Heart right ventricle (tissue), 16 donors: ENCODE data around the gene NRN1L. TPM values are rescaled to one million over a fixed set of nuclear protein-coding genes. Genes with fewer than 3 reads are reported as not detected.
"Not testable (repeated sequence)": the region's sequence is repeated elsewhere in the genome, so short reads cannot be mapped to it uniquely, and the experiment has no call there.

Experiments
- ATAC-seq, 8 donors: fragments of 200-7000 bp; cut with Tn5 transposase; one replicate each; pipeline ENCODE4 v1.9.1; 2020; ENCODE audit warnings: mild to moderate bottlenecking in 8 of 8, moderate library complexity in 8 of 8, moderate number of reproducible peaks in 1 of 8
- DNase-seq, 2 donors: peaks; one replicate each; pipeline ENCODE4 v3.0.0-alpha.2; 2020
- H3K27ac ChIP-seq, 10 donors: fragments of 200-600 bp; sonication (generic) in 2 of 10; one replicate each; pipeline versions ENCODE4 v1.5.0 to v1.8.0; 2020 to 2022; ENCODE audit warnings: mild to moderate bottlenecking in 3 of 10
- H3K27me3 ChIP-seq, 7 donors: fragments of 200-600 bp; one replicate each; pipeline ENCODE4 v1.8.0; 2021 to 2022; ENCODE audit warnings: mild to moderate bottlenecking in 2 of 7
- H3K36me3 ChIP-seq, 9 donors: fragments of 200-600 bp; sonication (generic) in 1 of 9; one replicate each; pipeline versions ENCODE4 v1.5.0 to v1.8.0; 2020 to 2022; ENCODE audit warnings: mild to moderate bottlenecking in 2 of 9
- H3K4me1 ChIP-seq, 9 donors: fragments of 200-600 bp; sonication (generic) in 1 of 9; one replicate each; pipeline versions ENCODE4 v1.5.0 to v1.8.0; 2020 to 2022; ENCODE audit warnings: mild to moderate bottlenecking in 4 of 9
- H3K4me3 ChIP-seq, 10 donors: fragments of 200-600 bp; sonication (generic) in 2 of 10; one replicate each; pipeline versions ENCODE4 v1.5.0 to v1.8.0; 2020 to 2022; ENCODE audit warnings: mild to moderate bottlenecking in 7 of 10, moderate library complexity in 2 of 10
- H3K9me3 ChIP-seq, 11 donors: fragments of 200-600 bp in 10 of 11; sonication (generic) in 2 of 11; one replicate each; pipeline versions ENCODE4 v1.5.0 to v1.8.0; 2013 to 2022; ENCODE audit warnings: mild to moderate bottlenecking in 2 of 11, control low read depth in 1 of 11, moderate library complexity in 1 of 11
- WGBS, 2 donors: extraction: QIAGEN DNeasy Blood & Tissue Kit; methylation state at CpG; one replicate each; pipeline ENCODE4 v1.1.7; 2013; ENCODE audit warnings: inconsistent platforms in 1 of 2; 5-methylcytosine and 5-hydroxymethylcytosine counted together
- intact Hi-C, 10 donors: fragments of 100-400 bp; cut with DNase I; formaldehyde crosslinking; loops; one replicate each; pipeline versions ENCODE4 v1.11.1 to v1.14.2; 2022
- polyA plus RNA-seq, 2 donors: library from polyadenylated mRNA; stranded (reverse); fragments of 200-250 nt; gene quantifications; one replicate each; pipeline ENCODE4 v1.2.3, GENCODE V29; 2013
- total RNA-seq, 10 donors: library from RNA; stranded (reverse); fragmentation: NEBNext Ultra II Directional in 3 of 10; extraction: Animal tissue kit (Norgen Biotek cat#: 25700) in 3 of 10; gene quantifications; one replicate each; pipeline versions ENCODE4 v1.2.1 to v1.2.4, GENCODE V29; 2021 to 2023
- TF ChIP-seq, protein P1 (sequence below), 9 donors: fragments of 200-600 bp; sonication (generic) in 2 of 9; IDR thresholded peaks; one replicate each; pipeline versions ENCODE4 v1.5.0 to v1.8.0; 2021 to 2022; ENCODE audit warnings: antibody characterized with exemption in 9 of 9, mild to moderate bottlenecking in 5 of 9, moderate library complexity in 1 of 9
- donor health status: Arrhythmogenic right ventricular cardiomyopathy.
- donor health status: ischemic (EF 13 %, LVEDD 7.1; RV severe dilation, severe dysfunction).
- donor health status: healthy with polysubstance abuse.
- donor health status: DM: no; HTN: yes; CAD: no.
- donor health status: DM: no; HTN: no; CAD: no.
- donor health status: ischemic (EF 25% LVEDD 6.9; RV normal size, moderate dysfunction).
- donor health status: ischemic (EF 25% LVEDD 5.7; RV mildly dilated, moderate dysfunction).
- donor health status: healthy.
- donor health status: DM: yes; HTN: yes; CAD: no.
- donor health status: Ischemic cardiomyopathy.
- donor health status: ischemic (EF 35%, LVEDD 5.7; RV mildly dilated, moderate dysfunction).
- donor health status: nonischemic (EF 11% LVEDD 7.7; RV severe dilation, severe dysfunction).
- donor health status: DM: yes; HTN: yes; CAD: no.
- donor health status: PGD.
- donor health status: ischemic (EF 29% LVEDD 5.4; RV normal size, mild dysfunction).
- donor health status: nonischemic (EF 23%, LVEDD 6.1; RV moderate dilation, normal function).

The NRN1L gene
- total and polyA plus RNA-seq, 12 donors: 1.1 to 4.0 (median 1.7) TPM; not detected in 4

DNA sequence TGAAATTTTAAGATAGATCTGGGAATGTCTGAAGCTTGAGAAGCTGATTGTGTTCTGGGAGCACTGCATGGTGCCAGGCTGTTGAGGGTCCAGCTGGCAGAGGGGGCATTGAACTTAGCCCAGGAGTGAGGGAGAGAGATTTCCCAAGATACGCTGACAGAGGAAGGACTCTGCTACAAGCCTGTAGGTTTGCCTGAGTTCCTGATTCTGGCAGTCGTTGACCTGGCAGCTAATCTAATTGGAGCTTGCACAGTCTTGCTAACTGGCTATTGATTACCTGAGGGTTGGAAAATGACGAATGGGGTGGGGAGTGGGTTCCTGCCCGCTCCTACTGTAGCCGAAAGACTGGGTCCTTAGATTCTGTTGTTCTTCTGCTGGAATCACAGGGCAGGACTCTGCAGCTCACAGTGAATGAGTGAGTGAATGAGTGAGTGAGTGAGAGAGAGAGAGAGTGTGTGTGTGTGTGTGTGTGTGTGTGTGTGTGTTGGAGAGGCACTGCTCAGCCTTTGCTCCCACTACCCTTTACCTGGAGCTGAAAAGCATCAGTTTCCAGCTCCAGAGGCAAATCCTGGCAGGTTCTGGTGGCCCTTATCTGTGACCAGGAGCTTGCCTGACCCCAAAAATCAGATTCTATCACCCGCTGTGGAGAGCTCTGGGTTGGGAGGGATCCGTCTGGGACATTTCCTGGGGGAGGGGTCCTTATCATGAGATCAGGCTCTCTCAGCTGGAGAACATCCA is 30.2 kb downstream of the NRN1L start:
- peaks cover 0 to 78% (median 17%) of the 10 kb centered on the region in 9 donors for H3K36me3 ChIP-seq
- DNase-seq (no peak), ATAC-seq (no peak)
- H3K4me3 ChIP-seq: no peak overlapping the region
- intact Hi-C loops: loop anchor here in 1 of 10 donors (5.0 kb wide), 2 partner anchors 33 to 83 kb away; partner anchors contain the start of gene NRN1L
- TF ChIP-seq, protein P1, sequence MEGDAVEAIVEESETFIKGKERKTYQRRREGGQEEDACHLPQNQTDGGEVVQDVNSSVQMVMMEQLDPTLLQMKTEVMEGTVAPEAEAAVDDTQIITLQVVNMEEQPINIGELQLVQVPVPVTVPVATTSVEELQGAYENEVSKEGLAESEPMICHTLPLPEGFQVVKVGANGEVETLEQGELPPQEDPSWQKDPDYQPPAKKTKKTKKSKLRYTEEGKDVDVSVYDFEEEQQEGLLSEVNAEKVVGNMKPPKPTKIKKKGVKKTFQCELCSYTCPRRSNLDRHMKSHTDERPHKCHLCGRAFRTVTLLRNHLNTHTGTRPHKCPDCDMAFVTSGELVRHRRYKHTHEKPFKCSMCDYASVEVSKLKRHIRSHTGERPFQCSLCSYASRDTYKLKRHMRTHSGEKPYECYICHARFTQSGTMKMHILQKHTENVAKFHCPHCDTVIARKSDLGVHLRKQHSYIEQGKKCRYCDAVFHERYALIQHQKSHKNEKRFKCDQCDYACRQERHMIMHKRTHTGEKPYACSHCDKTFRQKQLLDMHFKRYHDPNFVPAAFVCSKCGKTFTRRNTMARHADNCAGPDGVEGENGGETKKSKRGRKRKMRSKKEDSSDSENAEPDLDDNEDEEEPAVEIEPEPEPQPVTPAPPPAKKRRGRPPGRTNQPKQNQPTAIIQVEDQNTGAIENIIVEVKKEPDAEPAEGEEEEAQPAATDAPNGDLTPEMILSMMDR (IDR thresholded peaks at IDR 0.05): no peak
- H3K9me3 ChIP-seq: no peaks in the 10 kb centered on the region
- H3K27ac ChIP-seq: no peak overlapping the region
- no peaks in the 10 kb centered on the region for H3K27me3 ChIP-seq
- H3K4me1 ChIP-seq: peaks cover 26 to 64% (median 40%) of the 10 kb centered on the region in 9 donors
- WGBS, 2 donors: 76 to 82% methylated on average over 7 of the region's 7 CpGs

DNA sequence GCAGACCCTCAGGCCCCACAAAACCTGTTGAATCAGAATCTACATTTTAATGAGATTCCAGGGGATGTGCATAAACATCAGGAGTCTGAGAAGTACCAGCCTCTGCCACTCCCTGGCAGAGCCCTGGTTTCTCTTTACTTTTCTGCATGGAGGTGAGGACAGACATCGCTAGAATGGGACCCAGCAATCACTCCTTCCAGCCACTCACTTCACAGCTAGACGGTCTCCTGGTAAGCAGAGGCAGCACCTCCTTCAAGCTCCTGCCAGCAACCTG is 30.7 kb downstream of the NRN1L start:
- WGBS, 2 donors: 60 to 61% methylated on average over 1 to 2 of the region's 2 CpGs
- not testable (repeated sequence) for DNase-seq, H3K4me3 ChIP-seq, H3K27ac ChIP-seq, H3K9me3 ChIP-seq, ATAC-seq, H3K27me3 ChIP-seq
- H3K36me3 ChIP-seq: peaks cover 0 to 74% (median 12%) of the 10 kb centered on the region in 9 donors
- intact Hi-C loops: loop anchor here in 1 of 10 donors (5.0 kb wide), 2 partner anchors 33 to 83 kb away; partner anchors contain the start of gene NRN1L
- peaks cover 26 to 65% (median 44%) of the 10 kb centered on the region in 9 donors for H3K4me1 ChIP-seq

DNA sequence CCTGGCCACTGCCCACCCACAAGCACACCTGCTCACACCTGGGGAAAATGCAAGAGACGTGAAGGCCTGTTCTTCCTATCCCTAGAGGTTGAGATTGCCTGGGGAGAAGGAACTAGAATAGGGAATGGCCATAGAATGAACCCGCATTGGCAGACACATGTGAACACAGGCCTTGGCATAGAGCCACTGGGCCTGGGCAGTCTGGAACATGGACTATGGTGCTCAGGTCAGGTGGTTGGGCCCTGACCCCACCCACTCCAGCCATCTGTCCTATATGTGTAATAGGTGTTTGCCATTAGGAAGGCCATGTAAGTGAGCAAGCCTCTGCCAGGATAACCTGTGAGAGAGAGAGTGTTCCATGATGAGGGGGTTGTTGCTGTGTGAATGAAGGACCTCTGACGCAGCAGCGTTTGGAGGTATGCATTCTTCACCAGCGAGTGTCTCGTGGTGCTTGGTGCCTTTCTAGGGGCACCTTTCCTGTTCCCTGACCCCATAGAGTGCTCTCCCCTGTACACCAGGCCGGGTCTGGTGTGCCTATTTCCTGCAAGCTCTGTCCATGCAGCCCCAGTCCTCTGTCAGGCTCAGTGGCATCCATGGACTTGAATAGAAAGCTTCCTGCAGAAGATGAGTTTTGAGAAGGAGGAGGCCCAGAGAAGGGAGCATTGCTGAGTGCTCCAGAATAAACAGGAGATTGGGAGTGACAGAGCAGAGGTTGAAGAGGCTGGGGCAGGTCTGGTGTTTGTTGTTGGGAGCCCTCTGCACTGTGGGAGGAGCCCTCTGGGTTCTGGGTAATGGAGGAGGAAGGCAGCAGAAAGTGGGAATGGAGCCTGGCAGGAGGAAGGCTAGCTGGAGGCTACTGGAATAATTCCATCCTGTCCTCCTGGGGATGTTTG is 31.4 kb downstream of the NRN1L start:
- Histone ChIP-seq H3K36me3 (peaks cover 0 to 68% (median 6%) of the 10 kb centered on the region in 9 donors), H3K27me3 (no peaks in the 10 kb centered on the region), H3K4me3 (no peak overlapping the region), H3K9me3 (no peaks in the 10 kb centered on the region), H3K4me1 (peaks cover 23 to 65% (median 45%) of the 10 kb centered on the region in 9 donors), H3K27ac (peak overlapping the region in 4 of 10 donors; percentile 47 to 83 (median 72))
- intact Hi-C loops: loop anchor here in 1 of 10 donors (5.0 kb wide), 2 partner anchors 34 to 84 kb away; partner anchors contain the start of gene NRN1L
- WGBS, 2 donors: 73 to 77% methylated on average over 7 of the region's 7 CpGs
- ATAC-seq: peak in 1 of 8 donors; percentile 22
- TF ChIP-seq, protein P1 (IDR thresholded peaks at IDR 0.05): no peak
- no peak for DNase-seq

DNA sequence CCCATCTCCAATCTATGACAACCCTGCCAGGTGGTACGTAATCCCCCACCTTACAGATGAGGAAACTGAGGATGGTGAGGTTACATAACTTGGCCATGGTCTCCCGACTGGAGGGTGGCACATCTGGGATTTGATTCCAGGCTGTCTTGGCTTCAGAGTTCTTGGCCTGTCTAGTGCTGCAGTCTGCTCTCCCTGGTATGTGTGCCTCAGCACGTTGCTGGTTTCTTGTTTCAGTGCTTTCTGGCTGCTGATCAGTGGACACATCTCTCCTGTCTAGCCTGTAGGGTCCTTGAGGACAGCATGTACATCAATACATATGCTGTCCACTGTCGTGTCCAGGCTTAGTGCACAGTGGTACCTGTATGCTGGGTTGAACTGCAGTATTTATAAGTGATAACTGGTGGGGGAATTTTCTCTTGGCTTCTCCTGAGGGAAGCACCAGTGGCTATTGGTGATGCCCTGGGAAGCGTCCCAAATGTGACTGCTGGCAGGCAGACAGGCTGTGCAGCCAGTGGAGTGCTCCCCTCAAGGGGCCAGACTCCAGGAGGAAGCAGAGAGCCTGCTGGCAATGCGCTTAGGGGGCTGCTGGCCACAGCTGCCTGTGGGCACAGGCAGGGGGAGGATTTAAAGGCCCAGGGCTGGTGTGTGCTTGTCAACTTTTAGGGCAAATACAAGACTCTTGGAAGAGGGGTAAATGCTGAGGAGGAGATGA is 32.6 kb downstream of the NRN1L start:
- DNase-seq (peak; percentile 65 to 69), ATAC-seq (peak; percentile 74 to 90 (median 82))
- H3K9me3 ChIP-seq: no peaks in the 10 kb centered on the region
- TF ChIP-seq, protein P1 (IDR thresholded peaks at IDR 0.05): peak in 2 of 9 donors; percentile 11 to 18
- no peak overlapping the region for H3K4me3 ChIP-seq
- intact Hi-C loops: loop anchor here in 1 of 10 donors (5.0 kb wide), 2 partner anchors 35 to 85 kb away; partner anchors contain the start of gene NRN1L
- H3K27me3 ChIP-seq: no peaks in the 10 kb centered on the region
- WGBS, 2 donors: 37 to 47% methylated on average over 6 of the region's 6 CpGs
- peaks cover 25 to 77% (median 57%) of the 10 kb centered on the region in 9 donors for H3K4me1 ChIP-seq
- peak overlapping the region in 9 of 10 donors; percentile 17 to 83 (median 53) for H3K27ac ChIP-seq
- peaks cover 0 to 55% (median 0%) of the 10 kb centered on the region in 9 donors for H3K36me3 ChIP-seq
